HL-60 (cell line): ENCODE data around the gene ZDHHC5.

Experiments
- CTCF ChIP-seq: IDR thresholded peaks from one replicate; pipeline ENCODE4 v1.5.1; 2011; ENCODE audit warnings: low read length, control low read depth, inconsistent platforms; ENCODE audit not compliant: insufficient read depth
- GABPA ChIP-seq: IDR thresholded peaks from 2 replicates; pipeline ENCODE4 v1.6.1; 2012; ENCODE audit warnings: low read depth
- POLR2AphosphoS5 ChIP-seq: IDR thresholded peaks from 2 replicates; pipeline ENCODE4 v1.6.1; 2012; ENCODE audit warnings: low read depth
- SPI1 ChIP-seq: IDR thresholded peaks from 2 replicates; pipeline ENCODE4 v1.6.1; 2012; ENCODE audit warnings: low read depth, mild to moderate bottlenecking, borderline replicate concordance
- TF ChIP-seq, protein P1 (sequence below): IDR thresholded peaks from 2 replicates; pipeline ENCODE4 v1.6.1; 2012; ENCODE audit warnings: low read depth; ENCODE audit not compliant: insufficient replicate concordance

DNA sequence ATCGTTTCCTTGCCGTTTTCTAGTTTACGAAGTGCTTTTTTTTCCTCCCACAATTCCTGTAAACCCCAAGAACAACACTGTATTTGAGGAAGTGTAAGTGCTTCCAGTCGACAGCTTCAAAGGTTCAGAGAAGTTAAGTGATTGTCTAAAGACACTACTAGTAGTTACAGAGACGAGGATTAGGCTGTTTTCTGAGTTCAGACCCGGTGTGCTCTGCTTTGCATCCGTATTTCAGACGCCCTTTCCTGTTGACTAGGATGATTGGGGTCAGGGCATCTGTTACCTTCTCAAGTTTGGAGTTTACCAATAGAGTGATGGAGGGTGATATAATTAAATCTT is 9.9 kb upstream of the ZDHHC5 start:
- TF ChIP-seq POLR2AphosphoS5 (no peak), CTCF (no peak), GABPA (no peak), SPI1 (peak; percentile 72; the same call in 1 of the 2 replicates)
- TF ChIP-seq, protein P1, sequence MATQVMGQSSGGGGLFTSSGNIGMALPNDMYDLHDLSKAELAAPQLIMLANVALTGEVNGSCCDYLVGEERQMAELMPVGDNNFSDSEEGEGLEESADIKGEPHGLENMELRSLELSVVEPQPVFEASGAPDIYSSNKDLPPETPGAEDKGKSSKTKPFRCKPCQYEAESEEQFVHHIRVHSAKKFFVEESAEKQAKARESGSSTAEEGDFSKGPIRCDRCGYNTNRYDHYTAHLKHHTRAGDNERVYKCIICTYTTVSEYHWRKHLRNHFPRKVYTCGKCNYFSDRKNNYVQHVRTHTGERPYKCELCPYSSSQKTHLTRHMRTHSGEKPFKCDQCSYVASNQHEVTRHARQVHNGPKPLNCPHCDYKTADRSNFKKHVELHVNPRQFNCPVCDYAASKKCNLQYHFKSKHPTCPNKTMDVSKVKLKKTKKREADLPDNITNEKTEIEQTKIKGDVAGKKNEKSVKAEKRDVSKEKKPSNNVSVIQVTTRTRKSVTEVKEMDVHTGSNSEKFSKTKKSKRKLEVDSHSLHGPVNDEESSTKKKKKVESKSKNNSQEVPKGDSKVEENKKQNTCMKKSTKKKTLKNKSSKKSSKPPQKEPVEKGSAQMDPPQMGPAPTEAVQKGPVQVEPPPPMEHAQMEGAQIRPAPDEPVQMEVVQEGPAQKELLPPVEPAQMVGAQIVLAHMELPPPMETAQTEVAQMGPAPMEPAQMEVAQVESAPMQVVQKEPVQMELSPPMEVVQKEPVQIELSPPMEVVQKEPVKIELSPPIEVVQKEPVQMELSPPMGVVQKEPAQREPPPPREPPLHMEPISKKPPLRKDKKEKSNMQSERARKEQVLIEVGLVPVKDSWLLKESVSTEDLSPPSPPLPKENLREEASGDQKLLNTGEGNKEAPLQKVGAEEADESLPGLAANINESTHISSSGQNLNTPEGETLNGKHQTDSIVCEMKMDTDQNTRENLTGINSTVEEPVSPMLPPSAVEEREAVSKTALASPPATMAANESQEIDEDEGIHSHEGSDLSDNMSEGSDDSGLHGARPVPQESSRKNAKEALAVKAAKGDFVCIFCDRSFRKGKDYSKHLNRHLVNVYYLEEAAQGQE, result no peak
